ENCODE measurements around the gene CEP85L.

The CEP85L gene

DNA sequence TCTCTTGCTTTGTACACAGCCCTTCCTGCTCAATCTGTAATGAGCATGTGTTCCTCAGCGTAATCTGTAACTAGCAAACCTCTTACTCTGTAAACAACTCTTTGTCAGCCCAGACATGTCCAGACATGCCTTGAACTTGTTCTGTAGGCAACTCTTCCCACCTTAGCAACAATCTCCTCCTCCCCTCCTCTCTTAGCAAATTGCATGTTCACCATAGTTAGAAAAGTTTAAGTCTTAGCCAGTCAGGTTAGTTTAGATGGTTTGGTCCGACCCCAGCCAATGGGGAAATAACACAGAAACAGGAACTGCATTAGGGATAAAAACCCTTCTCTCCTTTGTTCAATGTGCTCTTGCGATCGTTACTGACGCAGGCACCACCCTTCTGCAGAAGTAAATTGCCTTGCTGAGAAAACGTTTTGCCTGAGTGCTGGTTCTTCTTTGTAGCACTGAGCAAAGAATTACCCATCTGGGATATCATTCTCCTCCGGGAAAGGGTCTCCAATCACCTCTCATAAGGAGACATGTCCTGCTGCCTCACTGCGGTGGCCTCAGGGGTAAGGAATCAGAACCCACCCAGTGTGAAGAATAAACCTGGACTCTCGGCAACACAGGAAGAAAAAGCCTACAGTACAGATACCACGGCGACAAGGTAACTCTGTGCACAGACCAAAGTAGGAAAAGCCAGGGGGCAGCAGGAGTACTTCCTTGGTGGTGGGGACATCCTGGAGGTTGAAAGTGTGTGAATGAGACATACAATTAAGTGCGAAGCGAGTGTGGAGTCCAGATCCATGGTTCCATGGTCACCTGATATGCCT, 77.1 kb downstream of the CEP85L start:
- no peak for DNase-seq

- DNase-seq, result no peak
Measured at GRCh38 chr6:118571121-118571520, 80.3 kb downstream of the CEP85L start.

DNA sequence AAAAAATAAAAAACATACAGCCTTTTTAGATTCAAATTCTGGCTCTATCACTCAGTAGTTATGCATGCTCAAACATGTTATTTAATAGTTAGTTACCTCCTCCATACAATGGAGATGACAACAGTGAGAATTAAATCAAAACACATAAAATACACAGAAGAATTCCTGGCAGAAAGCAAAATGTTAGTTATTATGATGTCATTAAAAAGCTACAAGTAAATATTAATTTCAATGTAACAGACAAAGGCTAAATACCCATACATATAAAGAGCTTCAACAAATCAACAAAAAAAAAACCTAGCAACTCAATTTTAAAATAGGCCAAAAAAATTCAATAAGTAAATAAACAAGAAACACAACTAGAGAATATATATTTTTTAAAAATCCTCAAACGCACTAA, 81.9 kb downstream of the CEP85L start:
- DNase-seq, result no peak

DNA sequence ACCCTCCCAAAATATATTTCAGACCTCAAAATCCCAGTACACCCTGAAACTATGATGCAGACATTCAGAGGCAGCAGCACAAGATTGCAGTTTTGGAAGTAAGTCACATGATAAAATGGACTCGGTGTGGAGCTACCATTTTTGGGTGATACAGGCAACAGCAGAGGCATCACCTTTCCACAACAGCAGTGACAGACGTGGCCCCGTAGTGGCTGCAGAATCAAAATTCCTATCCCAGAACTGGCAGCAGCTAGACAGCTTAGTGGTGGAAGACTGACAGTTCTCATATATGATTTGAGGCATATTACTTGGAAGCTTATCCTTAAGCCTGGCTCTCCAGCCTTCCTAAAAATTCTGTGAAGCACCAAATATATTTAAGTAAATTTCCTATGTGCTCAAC, 83.4 kb downstream of the CEP85L start:
- DNase-seq, result no peak

- no peak for DNase-seq
Measured at GRCh38 chr6:118565311-118565960, 86.0 kb downstream of the CEP85L start.

DNA sequence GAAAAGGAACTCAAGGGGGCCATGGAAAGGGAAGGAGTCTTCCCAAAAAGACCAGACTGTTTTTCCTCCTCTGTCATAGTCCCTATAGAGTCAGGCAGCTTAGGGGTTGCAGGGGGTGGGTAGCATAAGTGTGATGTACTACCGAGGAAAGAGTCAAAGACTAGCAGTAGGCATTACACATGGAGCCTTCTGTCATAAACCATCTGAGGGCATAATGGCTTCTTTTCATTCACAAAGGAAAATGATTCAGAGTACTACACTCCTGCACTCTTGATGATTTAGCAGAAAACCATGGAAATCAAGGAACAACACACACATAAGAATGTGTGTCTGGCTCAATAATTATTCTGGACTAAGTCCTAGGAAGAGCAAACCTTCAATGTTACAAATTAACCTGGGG, 88.4 kb downstream of the CEP85L start:
- no peak for DNase-seq

GRCh38 chr6:118562248-118562647, 89.1 kb downstream of the CEP85L start:
- DNase-seq, result no peak

- no peak for DNase-seq
Measured at GRCh38 chr6:118559659-118560058, 91.7 kb downstream of the CEP85L start.

- no peak for DNase-seq
Measured at GRCh38 chr6:118558464-118559217, 92.8 kb downstream of the CEP85L start.

DNA sequence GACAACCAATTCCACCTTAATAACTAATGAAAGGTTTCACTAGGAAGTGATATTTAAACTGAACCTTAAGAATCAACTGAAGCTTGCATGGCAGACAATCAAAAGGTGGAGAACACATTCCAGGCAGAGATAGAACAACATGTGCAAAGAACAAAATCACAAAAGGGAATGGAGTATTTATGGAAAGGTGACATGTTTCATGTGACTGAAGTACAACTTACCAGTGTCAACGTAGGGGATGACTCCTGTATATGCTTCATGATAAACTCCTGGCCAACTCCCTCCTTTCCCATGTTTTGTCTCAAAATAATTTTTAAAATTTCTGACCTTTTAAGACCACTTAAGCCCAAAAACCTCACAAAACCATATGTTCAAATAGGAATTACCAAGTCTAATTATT, 96.7 kb downstream of the CEP85L start:
- DNase-seq, result no peak

- no peak for DNase-seq
Measured at GRCh38 chr6:118553132-118553531, 98.3 kb downstream of the CEP85L start.

GRCh38 chr6:118551063-118552053, 100.0 kb downstream of the CEP85L start:
- DNase-seq, result no peak

DNA sequence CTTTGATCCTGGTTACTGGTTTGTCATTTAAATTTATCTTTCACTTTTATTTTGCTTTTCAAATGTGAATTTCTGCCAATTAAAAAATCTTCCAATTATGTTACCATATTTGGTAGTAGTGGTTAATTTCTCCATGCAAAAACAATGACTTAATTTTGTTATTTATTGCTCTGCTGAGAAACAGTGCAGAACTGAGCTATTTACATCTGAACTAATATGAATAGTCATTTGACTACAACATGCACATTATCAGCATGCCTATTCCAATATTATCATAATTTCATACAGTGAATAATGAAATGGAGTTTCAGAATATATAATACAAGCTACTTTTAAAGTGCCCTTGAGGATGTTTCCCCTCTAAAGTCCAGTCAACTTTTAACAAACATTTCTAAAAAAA, 102.8 kb downstream of the CEP85L start:
- DNase-seq, result no peak

DNA sequence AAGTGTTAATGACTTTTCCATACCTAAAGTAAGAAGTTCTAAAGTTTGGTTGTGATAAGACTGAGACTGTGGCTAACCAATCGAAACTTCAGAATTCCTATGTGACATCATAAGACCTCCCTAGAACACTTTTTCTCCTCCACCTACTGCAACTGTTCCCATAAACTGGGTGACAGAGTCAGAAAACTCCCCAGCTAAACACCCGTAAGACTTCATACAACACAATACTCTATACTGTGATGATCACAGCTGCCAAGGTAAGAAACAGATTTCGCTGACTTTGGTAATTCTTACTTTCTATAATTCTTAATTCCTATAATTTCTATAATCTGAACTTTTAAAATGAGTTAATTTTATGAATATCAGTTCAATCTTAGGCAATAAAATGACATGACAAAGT, 103.3 kb downstream of the CEP85L start, which contains the start of gene PLN:
Gene PLN, plus strand, starts transcription at position 161 of the 400 bp plus-strand sequence. CDS start 10,626 bp downstream, outside the sequence.
- no peak for DNase-seq

DNA sequence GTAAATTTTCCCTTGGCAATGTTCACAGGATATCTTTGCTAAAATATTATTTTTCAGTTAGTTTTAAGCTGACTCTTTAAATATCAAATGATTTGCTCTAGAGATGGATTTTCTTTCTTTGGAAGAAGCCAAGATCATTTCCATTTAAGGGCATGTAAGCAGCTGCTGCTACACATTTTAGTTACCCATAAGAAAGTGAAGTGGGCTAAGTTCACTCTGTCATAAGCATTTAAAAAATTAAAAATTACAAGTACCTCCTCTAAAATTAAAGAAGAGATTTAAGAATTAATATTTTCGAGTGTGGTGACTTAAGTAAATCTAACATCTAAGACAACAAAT, 104.5 kb downstream of the CEP85L start:
- DNase-seq, result no peak

DNA sequence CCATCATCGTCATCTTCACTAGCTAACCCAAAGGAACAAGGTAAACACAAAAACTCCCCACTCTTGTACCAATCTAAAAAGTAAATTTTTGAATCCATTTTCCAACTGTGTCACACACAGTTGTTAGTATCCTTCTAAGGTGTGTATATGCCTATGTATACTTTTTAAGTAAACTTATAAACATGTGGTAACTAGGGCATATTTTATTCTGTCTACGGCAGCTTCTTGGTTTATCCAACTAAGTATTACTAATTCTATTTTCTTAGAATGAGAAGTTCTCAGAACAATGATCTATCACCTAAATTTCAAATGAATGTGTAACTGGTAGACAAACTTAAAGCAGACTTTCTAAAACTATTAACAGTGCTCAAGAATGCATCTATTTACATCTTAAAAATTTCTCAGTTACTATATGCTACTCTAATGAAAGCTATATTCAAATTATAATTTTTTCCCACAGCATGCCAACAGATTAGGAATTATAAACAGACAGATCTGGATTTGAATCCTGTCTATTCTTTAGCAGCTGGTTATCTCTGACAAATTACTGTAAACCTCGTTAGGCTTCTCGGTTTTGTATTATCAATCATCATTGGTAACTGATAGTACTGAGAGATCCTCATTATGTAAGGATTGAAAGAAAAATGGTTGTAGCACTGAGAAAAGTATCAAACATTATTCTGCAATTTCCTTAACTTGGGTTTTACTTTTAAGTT, 105.1 kb downstream of the CEP85L start:
- no peak for DNase-seq

DNA sequence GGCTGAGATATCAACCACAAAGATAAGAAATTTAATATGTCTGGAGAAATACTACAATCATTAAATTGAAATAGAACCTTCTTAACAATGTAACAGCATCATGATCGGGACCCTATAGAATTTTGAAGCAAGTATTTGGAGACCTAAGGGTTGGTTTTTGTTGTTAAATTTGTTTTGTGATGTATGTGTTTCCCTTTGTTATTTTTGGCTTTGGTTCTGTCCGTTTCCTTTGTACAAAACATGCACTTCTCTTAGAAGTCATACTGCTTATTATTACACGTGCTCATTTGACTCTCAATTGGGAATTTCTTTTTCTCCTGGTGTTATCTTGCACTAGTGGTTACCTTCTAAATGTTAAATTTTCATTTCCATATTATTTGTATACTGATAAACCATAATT, 107.3 kb downstream of the CEP85L start:
- no peak for DNase-seq

DNA sequence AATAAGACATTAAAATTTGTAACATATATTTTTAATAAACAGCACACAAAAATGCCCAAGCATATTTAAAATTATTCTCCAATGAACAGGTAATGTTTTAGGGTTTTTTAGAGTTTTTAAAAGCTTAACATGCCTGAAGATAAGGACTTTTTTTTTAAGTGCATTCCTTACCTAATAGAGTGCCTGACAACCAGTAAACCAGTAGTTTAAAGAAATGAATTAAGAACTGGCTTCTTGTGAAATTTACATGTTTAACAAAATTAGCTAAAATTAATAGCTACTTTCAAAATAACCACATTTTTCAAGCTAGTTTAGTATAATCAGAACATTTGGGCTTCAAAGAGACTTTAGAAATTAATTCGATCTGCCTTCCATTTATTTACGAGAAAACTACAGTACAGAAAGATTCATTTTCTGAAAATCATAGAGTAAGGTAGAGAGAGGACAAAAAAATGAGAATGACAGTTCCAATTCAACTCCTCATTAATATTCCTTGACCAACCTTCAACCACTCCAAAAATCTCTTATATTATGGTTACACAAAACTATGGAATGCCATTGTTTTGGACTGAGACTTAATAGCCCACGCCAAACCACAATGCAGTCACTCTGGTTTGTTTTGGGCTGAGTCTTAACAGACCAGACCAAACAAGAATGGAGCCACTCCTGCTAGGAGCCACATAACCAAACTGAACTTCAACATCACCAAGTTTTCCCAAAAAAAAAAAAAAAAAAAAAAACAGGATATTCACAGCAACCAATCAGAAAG, 109.0 kb downstream of the CEP85L start:
- DNase-seq, result no peak

GRCh38 chr6:118537574-118537973, 113.8 kb downstream of the CEP85L start:
- no peak for DNase-seq

- DNase-seq, result no peak
Measured at GRCh38 chr6:118536478-118536877, 114.9 kb downstream of the CEP85L start.

All from stimulated activated CD4-positive, alpha-beta T cell treated with anti-CD3 and anti-CD28 coated beads, Interleukin-1b, Interleukin-23, amount 100 ng/mL, for 48 hours (primary cell).